Neural progenitor cell (in vitro differentiated cells): ENCODE measurements around the gene APOB.

ENCODE experiments used
- EZH2 ChIP-seq: fragments of 200-600 bp; sonication (generic); IDR thresholded peaks from 2 replicates; pipeline ENCODE4 v1.6.1; 2017; ENCODE audit warnings: antibody characterized with exemption, mild to moderate bottlenecking, moderate library complexity
- TF ChIP-seq, protein P1 (sequence below): fragments of 200-600 bp; sonication (generic); IDR thresholded peaks from 2 replicates; pipeline ENCODE4 v1.5.1; 2017; ENCODE audit warnings: antibody characterized with exemption, mild to moderate bottlenecking

DNA sequence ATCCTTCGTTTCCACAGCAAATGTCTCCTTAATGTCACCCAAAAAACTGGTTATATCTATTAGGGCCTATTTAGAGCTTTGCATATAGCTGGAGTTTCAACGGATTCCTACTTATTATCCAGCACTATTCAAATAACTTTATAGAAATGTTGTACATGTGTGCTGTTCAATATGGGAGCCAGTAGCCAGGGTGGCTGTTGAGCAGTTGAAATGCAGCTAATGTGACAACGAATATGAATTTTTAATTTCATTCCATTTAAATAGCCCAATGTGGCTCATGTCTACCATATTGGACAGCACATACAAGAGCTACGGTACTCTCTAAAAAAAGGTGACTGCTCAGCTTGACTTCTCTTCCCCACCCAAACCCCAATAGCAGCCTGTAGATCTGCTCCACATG is 2.4 kb downstream of the APOB start:
- no peak for TF ChIP-seq EZH2
- TF ChIP-seq, protein P1, sequence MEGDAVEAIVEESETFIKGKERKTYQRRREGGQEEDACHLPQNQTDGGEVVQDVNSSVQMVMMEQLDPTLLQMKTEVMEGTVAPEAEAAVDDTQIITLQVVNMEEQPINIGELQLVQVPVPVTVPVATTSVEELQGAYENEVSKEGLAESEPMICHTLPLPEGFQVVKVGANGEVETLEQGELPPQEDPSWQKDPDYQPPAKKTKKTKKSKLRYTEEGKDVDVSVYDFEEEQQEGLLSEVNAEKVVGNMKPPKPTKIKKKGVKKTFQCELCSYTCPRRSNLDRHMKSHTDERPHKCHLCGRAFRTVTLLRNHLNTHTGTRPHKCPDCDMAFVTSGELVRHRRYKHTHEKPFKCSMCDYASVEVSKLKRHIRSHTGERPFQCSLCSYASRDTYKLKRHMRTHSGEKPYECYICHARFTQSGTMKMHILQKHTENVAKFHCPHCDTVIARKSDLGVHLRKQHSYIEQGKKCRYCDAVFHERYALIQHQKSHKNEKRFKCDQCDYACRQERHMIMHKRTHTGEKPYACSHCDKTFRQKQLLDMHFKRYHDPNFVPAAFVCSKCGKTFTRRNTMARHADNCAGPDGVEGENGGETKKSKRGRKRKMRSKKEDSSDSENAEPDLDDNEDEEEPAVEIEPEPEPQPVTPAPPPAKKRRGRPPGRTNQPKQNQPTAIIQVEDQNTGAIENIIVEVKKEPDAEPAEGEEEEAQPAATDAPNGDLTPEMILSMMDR = no peak
